Measurements from ENCODE around the gene GEMIN4.

The GEMIN4 gene

GRCh38 chr17:725084-725483 lies 27.0 kb downstream of the GEMIN4 start:
- TF ChIP-seq CTCF (IDR thresholded peaks at IDR 0.05; ENCODE audit: low read depth, low read length): no peak
- no peak for DNase-seq (ENCODE audit: extremely low read depth, low read depth)

GRCh38 chr17:721540-721937 lies 30.5 kb downstream of the GEMIN4 start:
- DNase-seq (ENCODE audit: extremely low read depth, low read depth): no peak
- no peak for TF ChIP-seq CTCF (IDR thresholded peaks at IDR 0.05; ENCODE audit: low read depth, low read length)

- no peak for DNase-seq (ENCODE audit: extremely low read depth, low read depth)
- no peak for TF ChIP-seq CTCF (IDR thresholded peaks at IDR 0.05; ENCODE audit: low read depth, low read length)
Observed at GRCh38 chr17:720706-721539, 31.1 kb downstream of the GEMIN4 start.

- no peak for TF ChIP-seq CTCF (IDR thresholded peaks at IDR 0.05; ENCODE audit: low read depth, low read length)
- DNase-seq (ENCODE audit: extremely low read depth, low read depth): no peak
Observed at GRCh38 chr17:718075-718474, 34.0 kb downstream of the GEMIN4 start.

- no peak for DNase-seq (ENCODE audit: extremely low read depth, low read depth)
- TF ChIP-seq CTCF (IDR thresholded peaks at IDR 0.05; ENCODE audit: low read depth, low read length): no peak
Observed at GRCh38 chr17:708132-708531, 43.9 kb downstream of the GEMIN4 start.

GRCh38 chr17:705863-706262 lies 46.2 kb downstream of the GEMIN4 start:
- no peak for TF ChIP-seq CTCF (IDR thresholded peaks at IDR 0.05; ENCODE audit: low read depth, low read length)
- DNase-seq (ENCODE audit: extremely low read depth, low read depth): no peak

GRCh38 chr17:705011-705410 lies 47.1 kb downstream of the GEMIN4 start:
- DNase-seq (ENCODE audit: extremely low read depth, low read depth): no peak
- no peak for TF ChIP-seq CTCF (IDR thresholded peaks at IDR 0.05; ENCODE audit: low read depth, low read length)

Data from AG09319 (cell line).